Activated T-helper 1 cell treated with Interleukin-2 at 50 U/mL for 16 hours (primary cell): ENCODE results near the gene GPBP1.
"Not testable (repeated sequence)": the region's sequence is repeated elsewhere in the genome, so short reads cannot be mapped to it uniquely, and the experiment has no call there.

Experiments used
- DNase-seq: peaks from one replicate; pipeline ENCODE4 v3.0.0-alpha.2; 2020; ENCODE audit warnings: low read depth

Gene GPBP1, protein sequence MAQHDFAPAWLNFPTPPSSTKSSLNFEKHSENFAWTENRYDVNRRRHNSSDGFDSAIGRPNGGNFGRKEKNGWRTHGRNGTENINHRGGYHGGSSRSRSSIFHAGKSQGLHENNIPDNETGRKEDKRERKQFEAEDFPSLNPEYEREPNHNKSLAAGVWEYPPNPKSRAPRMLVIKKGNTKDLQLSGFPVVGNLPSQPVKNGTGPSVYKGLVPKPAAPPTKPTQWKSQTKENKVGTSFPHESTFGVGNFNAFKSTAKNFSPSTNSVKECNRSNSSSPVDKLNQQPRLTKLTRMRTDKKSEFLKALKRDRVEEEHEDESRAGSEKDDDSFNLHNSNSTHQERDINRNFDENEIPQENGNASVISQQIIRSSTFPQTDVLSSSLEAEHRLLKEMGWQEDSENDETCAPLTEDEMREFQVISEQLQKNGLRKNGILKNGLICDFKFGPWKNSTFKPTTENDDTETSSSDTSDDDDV

DNA sequence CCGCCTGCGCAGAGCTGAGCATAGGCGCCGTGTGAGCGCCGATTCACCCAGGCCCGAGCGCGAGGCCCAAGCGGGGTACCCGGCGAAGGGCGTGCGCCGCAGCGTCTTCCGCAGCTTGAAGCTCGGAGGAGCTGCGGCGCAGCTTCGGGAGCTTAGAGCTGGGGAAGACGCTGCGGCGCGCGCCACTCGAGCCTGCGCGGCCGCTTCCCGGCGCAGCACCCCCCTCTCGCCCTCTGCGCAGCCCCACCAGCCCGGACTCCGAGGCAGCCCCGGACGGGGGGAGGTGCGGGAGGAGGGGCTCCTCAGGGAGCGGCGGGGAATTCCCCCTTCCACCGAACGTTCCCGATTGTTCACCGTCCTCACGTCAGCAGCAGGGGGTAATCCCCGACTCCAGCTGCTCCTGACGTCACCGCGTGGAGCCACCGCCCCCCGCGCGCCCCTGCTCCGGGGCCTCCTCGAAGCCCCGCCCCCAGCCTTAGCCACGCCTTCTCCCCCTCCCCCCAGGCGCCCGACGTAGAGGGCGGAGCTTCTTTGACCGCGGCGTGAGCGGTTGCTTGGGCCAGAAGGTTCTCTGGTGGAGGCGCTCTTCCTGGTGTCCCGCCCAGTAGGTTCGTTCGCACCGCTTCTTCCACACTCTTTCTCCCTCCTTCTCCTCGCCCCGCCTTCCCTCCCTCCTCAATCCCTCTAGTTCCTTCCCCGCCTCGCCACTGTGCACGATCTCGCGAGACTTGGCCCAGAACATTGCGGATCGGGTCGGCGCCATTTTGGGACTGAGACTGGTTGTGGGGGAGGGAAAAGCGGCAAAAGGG lies at the start of gene GPBP1:
Gene GPBP1, plus strand, starts transcription at position 741 of the 809 bp plus-strand sequence. CDS start 40,072 bp downstream, outside the sequence.
- DNase-seq: peak; percentile 95

DNA sequence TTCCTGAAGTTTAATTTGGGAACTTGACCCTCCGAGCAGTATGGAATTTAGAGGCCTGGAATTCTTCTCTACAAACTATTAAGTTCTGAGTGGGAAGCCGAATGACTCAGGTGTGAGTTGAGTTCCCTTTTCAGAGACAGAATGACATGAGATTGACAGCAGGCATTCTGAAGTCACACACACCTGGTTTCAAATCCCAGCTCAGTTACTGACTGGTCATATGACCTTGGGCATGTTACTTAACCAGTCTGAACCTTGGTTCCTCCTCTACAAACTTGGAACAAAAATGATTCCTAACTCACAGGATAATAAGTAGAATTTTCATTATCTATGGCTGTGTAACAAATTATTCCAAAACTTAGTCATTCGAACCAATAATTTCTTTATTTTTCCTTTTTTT lies 45.5 kb upstream of the GPBP1 start:
- DNase-seq: no peak

DNA sequence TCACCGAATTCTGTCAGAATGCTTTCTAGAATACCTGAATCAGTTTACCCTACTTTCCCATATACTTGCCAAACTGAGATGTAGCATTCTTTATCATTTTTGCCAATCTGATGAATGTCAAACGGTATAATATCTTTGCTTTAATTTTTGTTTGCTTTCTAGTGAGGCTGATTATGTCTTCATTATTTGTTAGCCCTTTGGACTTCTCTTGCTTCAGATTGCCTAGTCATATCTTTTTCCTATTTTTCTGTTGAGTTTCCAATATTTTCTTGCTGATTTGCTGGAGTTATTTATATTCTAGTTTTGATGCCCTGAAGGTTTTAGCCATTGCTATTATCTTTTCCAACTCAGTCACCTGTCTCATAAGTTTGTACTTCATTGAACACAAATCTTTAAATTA lies 40.3 kb upstream of the GPBP1 start:
- no peak for DNase-seq

DNA sequence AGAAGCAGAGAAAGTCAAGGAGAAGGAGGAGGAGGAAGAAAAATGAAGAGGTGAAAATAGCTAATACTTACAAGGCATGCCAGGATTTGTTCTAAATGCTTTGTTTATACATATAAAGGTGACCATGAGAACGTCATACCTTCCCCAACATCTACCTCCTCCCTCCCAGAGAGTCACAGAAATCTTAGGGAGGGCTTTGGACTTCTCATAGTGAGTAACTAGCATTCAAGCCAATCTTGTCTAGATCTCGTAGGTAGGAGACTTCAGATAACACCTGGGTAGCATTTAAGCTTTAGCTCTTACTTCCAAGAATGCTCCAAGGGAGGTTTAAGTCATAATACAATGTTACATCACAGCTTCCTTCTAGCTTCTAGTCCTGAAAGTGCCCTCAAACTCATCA lies 36.5 kb upstream of the GPBP1 start:
- no peak for DNase-seq

DNA sequence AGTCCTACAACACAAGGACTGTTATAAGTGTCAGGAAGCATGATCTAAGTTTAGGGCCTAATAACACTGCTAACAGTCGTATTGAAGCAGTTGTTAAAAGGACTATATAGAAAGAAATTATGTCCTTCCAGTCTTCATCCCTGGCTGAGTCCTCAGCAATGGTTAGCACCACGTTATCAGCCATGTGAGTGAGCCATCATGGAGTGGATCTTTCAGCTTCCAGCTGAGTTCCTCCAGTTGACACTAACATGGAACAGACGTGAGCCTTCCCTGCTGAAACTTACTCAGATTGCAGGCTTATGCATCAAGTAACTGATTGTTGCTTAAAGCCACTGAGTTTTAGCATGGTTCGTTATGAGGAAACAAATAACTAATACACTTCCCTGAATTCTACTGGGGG lies 21.5 kb upstream of the GPBP1 start:
- DNase-seq: no peak

DNA sequence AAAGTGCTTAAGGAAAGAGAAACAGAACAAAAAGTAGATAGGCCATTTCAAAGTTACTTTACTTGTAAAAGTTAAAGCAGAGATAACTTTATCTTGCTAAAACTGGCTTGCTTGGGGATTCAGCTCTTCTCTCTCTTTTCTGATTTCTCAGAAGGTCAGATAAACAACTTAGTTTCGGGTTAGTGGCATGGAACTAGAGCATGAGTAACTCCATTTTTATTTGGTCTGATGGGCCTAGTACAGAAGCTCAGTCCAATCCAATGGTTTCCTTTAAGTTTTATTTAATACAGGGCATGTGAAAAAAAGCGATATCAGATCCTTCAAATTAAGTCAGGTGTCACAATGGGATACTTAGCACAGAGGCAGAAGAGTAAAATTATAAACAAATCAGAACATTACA lies 18.8 kb upstream of the GPBP1 start:
- no peak for DNase-seq

DNA sequence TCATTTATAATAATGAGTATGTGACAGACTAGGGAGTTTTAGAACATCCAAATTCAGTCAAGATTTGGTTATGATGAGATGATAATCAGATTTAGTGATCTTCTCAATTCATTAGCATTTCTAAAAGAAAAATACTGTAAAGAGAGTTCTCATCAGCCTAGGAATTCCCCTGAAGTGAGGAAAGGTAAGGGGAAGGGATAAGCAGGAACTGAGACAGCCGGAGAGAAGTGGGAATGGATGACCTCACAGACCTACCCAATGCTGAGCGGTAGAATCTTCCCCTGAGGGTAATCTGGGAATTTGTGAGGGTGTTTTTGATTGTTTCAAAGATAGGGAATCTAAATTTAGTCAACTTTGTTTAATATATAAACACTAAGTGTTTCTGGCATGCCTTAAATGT lies 16.7 kb upstream of the GPBP1 start:
- DNase-seq: no peak

DNA sequence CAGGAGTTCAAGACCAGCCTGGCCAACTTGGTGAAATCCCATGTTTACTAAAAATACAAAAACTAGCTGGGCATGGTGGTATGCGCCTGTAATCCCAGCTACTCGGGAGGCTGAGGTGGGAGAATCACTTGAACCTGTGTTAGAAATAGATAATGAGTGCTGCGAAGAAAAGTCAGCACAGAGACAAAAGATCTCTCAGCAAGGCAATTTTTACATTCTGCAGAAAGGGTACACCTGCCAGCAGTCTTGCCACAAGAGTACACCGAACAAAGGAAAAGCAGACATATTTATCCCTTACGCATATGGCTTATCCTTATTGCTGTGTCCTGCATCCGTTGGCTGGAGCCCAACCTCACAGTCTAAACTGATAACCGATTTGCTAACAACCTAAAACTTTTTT lies 16.2 kb upstream of the GPBP1 start:
- DNase-seq: no peak

DNA sequence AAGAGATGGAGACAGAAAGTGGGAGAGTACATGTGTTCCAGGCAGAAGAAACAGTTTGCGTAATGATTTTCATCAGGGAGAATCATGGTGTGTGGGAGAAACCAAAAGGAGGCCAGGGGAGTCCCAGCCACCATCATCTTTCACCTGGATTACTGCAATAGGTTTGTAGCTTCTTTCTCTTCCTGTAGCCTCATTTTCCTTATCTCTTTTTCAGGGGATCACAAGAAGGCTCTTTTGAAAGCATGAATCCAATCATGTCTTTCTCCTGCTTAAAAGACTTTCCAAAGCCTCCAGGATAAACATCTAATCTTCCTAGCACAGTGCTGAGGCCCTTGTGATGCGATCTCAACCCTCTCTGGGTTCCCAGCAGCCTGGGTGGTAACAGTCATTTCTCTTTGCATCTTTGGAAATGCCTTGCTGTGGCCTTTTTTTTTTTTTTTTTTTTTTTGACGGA lies 10.3 kb upstream of the GPBP1 start:
- DNase-seq: no peak

DNA sequence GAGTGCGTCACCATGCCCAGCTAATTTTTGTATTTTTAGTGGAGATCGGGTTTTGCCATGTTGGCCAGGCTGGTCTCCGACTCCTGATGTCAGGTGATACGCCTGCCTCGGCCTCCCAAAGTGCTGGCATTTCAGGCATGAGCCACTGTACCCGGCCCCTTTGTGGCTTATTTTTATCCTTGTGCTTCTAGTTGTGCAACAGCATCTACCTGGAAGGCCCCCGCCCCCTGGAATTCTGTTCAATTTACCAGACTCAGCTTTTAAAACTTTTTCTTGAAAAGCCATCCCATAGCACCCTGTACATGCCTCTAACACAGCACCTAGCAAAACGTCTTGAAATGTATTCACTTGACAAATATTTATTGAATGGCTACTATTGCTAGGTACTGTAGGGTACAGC lies 9.7 kb upstream of the GPBP1 start:
- no peak for DNase-seq

DNA sequence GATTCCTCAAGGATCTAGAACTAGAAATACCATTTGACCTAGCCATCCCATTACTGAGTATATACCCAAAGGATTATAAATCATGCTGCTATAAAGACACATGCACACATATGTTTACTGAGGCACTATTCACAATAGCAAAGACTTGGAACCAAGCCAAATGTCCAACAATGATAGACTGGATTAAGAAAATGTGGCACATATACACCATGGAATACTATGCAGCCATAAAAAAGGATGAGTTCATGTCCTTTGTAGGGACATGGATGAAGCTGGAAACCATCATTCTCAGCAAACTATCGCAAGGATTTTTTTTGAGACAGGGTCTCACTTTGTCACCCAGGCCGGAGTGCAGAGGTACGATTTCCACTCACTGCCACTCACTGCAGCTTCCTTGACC lies 8.7 kb upstream of the GPBP1 start:
- DNase-seq: not testable (repeated sequence)

DNA sequence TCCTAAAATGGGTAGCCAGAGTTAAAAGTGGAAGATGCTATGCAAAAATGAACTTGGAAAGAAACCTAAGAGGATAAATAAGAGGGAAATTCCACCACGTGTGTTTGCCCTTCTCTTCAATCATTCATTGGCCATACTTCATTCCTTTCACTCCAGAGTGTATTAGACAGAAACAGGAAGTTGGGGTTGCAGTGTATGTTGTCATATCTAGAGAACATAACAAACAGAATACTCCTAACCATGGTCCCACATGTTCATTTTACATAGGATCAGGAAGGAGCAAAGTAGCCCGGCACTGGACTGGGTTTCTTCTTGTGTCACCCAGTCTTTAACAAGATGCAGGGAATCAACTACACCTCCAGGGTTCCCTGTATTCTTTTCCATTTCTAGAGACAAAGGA lies 7.6 kb upstream of the GPBP1 start:
- DNase-seq: no peak

DNA sequence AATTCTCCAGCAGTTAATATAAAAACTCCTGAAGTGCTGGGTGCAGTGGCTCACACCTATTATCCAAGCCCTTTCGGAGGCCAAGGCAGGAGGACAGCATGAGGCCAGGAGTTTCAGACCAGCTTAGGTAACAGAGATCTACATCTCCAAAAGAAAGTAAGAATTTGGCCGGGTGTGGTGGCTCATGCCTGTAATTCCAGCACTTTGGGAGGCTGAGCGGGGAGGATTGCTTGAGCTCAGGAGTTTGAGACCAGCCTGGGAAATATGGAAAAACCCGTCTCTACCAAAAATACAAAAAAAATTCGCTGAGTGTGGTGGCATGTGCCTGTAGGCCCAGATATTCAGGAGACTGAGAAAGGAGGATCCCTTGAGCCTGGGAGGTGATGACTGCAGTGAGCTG lies 6.7 kb upstream of the GPBP1 start:
- DNase-seq: no peak

DNA sequence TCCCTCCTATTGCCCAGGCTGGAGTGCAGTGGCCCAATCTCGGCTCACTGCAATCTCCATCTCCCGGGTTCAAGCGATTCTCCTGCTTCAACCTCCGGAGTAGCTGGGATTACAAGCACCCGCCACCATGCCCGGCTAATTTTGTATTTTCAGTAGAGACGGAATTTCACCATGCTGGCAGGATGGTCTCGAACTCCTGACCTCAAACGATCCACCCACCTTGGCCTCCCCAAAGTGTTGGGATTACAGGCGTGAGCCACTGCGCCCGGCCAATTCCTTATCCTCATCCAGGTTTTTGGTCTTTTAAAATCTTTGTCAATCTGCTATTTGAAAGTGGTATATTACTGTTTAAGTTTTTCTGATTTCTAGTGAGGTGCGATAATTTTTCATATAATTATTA lies 3.7 kb upstream of the GPBP1 start:
- DNase-seq: not testable (repeated sequence)

DNA sequence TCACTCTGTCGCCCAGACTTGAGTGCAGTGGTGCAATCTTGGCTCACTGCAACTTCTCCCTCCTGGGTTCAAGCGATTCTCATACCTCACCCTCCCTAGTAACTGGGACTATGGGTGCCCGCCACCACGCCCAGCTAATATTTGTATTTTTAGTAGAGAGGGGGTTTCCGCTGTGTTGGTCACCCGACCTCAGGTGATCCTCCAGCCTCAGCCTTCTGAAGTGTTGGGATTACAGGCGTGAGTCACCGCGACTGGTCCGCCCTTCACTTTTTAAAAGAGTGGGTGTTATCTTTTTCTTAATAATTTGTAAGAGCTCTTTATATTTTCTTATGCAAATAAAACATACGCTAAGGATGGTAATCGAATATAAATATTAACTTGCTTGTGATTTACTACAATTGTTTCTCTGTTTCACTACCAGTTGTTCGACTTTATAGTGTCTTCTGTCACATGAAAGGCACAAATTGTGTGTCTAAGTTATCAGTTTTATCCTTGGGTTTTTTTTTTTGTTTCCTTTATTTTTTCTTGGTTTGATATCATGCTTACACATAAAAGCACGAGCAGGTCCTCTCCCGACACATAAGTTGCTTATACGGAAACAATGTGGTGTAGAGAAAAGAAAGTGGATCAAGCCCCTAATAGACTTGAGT lies 1.9 kb upstream of the GPBP1 start:
- no peak for DNase-seq

DNA sequence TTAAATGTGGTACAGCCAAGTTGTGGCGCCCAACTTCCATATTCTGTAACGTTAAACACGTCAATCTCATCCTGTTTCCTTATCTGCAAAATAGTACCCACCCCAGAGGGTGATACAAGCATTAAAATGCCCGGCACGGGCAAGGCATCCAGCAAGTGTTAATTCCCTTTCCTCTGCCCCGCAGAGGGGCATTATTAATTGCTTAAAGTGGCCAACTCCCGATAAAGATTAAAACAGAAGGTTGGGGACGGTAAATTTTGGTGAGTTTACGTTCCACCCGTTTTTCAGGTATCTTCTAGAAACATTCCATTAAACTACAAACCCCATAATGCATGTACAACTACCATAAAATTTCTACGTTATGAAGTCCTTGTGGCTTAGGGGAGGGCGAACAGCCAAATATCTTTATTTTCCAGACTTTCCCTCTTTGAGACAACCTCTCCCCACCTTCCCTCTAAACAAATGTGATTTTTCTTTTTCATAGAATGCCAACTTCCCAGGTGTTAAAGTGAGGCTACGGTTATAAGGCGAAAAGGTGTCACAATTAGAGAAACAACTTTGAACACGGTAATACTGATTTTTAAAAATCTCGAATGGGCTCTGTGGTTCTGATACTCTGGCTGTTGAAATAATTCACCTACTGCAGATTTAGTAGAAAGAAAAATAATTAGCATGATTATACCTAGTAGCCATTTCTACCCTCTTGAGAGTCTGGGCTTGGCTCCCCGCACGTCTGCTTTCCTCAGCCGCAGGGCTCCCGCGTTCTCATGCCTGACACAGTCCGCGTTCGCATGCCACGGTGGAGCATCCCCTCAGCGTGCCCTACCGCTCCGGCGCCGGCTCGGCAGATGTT lies 1.2 kb upstream of the GPBP1 start:
- DNase-seq: no peak

DNA sequence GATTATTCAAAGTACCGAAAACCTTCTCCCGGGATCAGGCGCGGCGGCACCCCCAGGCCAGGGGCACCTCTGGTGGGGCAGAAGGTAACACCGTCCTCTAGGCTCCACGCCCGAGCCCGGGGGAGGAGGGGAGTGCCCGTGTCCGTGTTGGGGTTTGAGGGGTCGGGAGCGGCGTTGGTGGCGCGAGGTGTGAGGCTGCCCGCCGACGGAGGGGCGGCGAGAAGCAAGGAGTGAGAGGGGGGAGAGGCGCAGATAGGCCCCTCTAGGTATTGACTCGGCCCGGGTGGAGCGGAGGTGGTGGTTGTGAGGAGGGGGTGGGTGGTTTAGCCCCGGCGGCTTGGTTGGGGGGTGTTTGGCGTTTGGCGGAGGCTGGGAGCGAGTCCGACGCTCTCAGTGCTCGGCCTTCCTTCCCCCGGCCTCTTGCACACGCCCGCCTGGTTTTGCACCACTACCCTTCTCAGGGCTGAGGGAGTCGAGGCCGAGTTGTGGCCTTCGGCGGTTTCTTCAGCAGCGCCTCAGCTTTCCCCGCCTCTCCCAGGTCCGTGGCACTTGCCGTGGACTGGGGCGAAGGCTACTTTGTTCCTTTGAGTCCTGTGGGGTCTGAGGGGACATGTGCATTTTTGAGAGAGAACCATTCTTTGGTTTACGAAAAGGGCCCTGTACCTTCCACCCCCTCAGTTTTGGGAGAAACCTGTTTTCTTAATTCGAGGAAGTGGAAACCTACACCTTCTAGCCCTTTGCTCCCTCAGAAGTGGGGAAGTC lies 450 bp downstream of the GPBP1 start:
- DNase-seq: no peak

DNA sequence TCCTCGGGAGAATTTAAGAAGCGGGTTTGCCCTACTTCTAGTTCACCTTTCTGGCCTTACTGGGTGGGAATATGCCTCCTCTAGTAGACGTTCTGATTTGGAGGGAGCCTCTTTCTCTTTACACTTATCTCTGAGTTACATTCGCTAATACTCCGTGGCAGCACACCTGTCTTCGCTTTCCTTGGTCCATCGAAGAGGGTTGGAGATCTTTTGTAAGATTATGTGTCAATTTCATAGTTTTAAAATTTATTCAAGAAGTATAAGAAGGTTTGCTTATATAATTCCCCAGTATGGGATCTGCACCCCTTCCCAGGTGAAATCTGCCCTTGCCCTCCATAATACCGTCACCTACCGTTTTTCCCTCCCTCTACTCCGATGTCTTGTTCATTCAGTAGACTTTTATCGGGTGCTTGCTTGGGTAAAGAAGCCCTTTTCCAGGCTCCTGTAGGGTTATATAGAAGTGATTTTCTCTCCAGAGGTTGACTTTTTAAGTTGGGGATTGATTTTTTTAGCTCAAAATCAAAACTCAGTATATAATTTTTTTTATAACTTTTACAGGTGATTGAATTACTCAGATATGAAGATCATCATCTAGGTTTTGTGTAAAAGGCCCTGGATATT lies 1.1 kb downstream of the GPBP1 start:
- no peak for DNase-seq

DNA sequence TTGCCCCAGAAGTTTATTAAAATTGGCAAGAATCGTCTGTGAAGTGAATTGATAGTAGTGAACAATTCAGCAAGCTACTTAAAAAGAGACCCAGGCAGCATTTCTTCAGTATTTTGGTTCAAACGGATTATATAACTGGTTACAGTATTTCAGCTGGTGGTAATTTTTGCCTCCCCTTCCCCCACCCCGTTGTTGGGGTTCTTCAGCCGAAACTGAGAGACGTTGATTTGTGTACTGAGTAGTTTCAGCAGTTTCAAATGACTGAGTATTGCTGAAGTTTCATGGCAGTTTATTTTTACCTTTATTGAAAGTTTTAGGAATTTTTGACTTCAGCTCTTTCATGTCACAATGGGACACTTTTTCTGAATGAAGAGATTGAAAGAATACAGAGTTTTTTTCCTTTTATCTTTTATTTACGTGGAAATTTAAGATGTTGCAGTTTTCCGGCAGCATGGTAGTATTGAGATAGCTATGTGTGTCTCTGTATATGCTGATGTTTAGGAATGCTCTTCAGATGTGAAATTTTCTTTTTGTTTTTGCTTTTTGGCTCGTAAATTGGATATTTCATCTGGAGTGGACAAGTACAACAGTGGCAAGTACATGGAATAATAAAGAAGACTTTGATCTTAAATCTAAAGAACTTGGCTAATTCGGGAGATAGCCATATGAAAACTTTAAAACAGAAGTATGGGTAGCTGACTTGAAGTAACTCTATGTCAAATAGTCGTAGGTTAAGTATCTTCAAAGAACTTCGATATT lies 1.9 kb downstream of the GPBP1 start:
- no peak for DNase-seq

DNA sequence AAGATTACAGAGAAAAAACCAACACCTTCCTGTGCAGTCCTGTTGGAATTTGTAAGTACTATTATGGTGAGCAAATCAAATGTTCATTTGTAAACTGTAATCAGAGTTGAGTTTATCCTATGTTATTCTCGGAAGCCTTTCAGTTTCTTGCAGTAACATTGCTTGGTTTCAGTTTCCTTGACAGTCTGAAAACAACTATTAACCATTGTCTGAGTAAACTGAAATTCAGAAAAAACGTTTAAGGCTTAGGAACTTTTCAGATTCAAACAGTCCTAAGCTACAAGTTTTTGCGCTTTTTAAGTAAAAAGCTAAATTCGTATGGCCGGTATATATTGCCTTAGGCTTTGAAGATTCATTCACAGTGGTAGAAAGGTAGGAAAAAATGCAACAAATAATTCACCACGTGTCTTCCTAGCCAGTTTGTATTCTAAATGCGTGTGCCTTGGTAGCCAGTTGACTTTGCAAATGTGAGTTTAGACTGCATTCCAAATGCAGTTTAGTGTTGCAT lies 2.5 kb downstream of the GPBP1 start:
- no peak for DNase-seq
